Muscle of arm (tissue), 14 donors: ENCODE results near the gene SPSB1. TPM values are rescaled to one million over a fixed set of nuclear protein-coding genes. Genes with fewer than 3 reads are reported as not detected.

Source experiments
- DNase-seq: peaks from one replicate; pipeline ENCODE4 v3.0.0-alpha.2; 2013
- long read RNA-seq, 11 donors: transcript quantifications; one replicate each; lab custom pipeline, GENCODE V29; 2026
- polyA plus RNA-seq, 12 donors: library from polyadenylated mRNA; unstranded; fragments of 120-200 nt; gene quantifications; one replicate each; pipeline ENCODE4 v1.2.1, GENCODE V29; 2013; ENCODE audit not compliant: insufficient read length in 12 of 12

The SPSB1 gene
- polyA plus RNA-seq = 10 to 100 TPM in 3 of 12 donors, 1 to 10 TPM in 8, not detected in 1; 5.4 to 11.4 (median 7.0) TPM
- long read RNA-seq, donor 1, transcript SPSB1-201 (3 exons, 3,120 nt) = major isoform, 5 of 8 reads
- long read RNA-seq, donor 1, partial matches to known transcripts = 0 of 8 reads
- long read RNA-seq, donor 1, other reads (novel, unspliced or antisense) = 0 of 8 reads
- long read RNA-seq, donor 2, partial matches to known transcripts = 0 of 3 reads
- long read RNA-seq, donor 2, other reads (novel, unspliced or antisense) = 0 of 3 reads
- long read RNA-seq, donor 3, partial matches to known transcripts = 0 of 2 reads
- long read RNA-seq, donor 3, other reads (novel, unspliced or antisense) = 0 of 2 reads
- long read RNA-seq, donor 4, partial matches to known transcripts = 0 of 1 reads
- long read RNA-seq, donor 4, other reads (novel, unspliced or antisense) = 0 of 1 reads
- long read RNA-seq, donor 5, partial matches to known transcripts = 0 of 4 reads
- long read RNA-seq, donor 5, other reads (novel, unspliced or antisense) = 0 of 4 reads
- long read RNA-seq, donor 6, partial matches to known transcripts = 0 of 2 reads
- long read RNA-seq, donor 6, other reads (novel, unspliced or antisense) = 0 of 2 reads
- long read RNA-seq, donor 7, partial matches to known transcripts = 0 of 3 reads
- long read RNA-seq, donor 7, other reads (novel, unspliced or antisense) = 0 of 3 reads
- long read RNA-seq, donor 8, partial matches to known transcripts = 0 of 4 reads
- long read RNA-seq, donor 8, other reads (novel, unspliced or antisense) = 0 of 4 reads
- long read RNA-seq, donor 9, partial matches to known transcripts = 0 of 7 reads
- long read RNA-seq, donor 9, other reads (novel, unspliced or antisense) = 0 of 7 reads
- long read RNA-seq, donor 10, partial matches to known transcripts = 0 of 1 reads
- long read RNA-seq, donor 10, other reads (novel, unspliced or antisense) = 0 of 1 reads
- long read RNA-seq, donor 11, partial matches to known transcripts = 0 of 4 reads
- long read RNA-seq, donor 11, other reads (novel, unspliced or antisense) = 0 of 4 reads

DNA sequence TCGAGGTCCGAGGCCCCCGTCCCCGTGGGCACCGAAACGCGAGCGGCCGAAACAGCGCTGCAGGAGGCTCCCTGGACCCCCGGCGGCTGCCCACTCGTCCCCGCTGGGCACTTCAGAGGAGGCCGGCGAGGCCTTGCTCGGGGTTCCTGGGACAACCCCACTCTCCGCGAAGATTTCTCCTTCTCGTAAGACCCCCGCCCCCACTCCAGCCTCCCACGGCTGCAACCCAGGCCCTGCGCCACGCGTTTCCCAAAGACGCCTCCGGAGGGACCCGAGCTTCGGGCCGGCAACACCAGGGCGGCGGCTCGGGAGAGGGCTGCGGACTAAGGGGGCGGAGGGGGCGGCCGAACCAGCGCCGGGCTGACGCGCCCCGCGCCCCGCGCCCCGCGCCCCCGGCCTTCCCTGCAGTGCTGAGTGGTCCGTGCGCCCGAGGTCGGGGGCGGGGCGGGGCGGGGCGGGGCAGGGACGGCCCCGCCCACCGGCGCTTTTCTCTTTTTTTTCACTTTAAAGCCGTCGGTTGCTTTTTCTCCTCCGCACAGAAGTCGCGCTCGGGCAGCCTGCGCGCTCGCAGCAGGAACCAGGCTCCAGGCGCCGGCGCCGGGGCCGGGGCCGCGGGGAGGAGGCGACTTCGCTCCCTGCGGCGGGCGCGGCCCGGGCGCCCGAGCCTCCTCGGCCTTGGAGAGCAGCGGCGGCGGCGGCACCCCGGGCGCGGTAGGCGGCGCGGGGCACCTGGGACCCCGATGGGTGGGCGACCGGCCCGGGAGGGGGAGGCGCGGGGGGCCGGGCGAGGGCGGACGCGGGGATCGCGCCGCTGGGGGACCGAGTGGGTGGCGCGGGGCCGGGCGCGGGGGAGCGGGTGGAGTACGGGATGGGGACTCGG, at the start of gene SPSB1:
Gene SPSB1 (plus strand): TSS at position 534 of the 880 bp plus-strand sequence. CDS start 62,998 bp downstream, outside the sequence.
- DNase-seq = peak; percentile 76

DNA sequence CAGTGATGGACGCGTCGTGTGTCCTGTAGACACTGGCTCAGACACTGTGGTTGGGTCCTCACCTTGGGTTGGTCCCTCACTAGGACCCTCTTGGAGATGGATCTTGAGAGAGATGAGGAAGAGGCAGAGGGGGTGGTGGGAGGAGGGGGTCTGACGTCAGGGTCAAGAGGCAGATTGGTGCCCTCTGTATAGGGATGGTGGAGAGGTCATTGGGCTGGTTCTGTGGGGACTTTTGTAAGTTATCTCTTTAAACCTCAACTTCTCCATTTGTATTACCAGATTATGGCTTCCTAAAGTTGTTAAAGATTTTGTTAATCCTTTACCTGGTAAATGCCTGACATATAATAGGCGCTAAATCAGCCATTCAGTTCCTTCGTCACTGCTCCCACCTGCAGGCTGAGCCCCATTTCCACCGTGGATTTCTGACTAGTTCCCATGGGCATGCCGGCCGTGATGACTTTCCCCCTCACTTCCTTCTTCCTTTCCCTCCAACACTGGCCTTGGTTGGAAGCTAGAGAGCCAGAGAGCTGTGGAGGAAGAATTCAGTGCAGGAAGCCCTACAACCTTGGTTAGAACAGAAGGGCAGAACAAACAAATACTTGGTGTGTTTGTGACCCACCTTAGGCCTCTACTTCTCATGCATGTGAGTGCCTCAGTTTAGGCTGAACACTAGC, 49.5 kb upstream of the SPSB1 start:
- no peak for DNase-seq

DNA sequence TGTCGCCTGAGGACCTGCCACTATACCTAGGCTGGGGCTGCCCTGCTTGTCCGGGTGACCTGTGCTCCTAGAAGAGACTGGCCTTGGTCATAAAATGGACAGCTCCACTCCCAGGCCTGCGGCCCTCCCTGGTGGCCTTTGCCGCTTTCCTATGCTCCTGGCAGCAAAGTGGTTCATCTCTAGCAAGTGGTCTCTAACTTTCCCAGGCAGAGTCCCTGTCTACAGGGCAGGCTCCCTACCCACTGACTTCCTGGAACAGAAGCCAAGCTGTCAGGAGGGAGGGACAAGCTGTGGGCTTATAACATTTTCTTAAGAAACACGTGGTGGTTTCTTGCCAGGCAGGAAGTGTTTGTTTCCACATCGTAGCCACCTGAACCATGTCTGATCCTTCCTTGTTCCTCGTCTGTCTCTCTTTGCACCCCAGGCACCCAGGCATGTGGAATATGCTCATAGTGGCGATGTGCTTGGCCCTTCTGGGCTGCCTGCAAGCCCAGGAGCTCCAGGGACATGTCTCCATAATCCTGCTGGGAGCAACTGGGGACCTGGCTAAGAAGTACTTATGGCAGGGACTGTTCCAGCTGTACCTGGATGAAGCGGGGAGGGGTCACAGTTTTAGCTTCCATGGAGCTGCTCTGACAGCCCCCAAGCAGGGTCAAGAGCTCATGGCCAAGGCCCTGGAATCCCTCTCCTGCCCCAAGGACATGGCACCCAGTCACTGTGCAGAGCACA, 48.0 kb upstream of the SPSB1 start:
- DNase-seq = no peak

DNA sequence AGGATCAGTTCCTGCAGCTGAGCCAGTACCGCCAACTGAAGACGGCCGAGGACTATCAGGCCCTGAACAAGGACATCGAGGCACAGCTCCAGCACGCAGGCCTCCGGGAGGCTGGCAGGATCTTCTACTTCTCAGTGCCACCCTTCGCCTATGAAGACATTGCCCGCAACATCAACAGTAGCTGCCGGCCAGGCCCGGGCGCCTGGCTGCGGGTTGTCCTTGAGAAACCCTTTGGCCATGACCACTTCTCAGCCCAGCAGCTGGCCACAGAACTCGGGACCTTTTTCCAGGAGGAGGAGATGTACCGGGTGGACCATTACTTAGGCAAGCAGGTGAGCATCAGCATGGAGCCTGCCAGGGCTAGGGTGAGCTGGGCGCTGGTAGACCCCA, 47.5 kb upstream of the SPSB1 start:
- no peak for DNase-seq

DNA sequence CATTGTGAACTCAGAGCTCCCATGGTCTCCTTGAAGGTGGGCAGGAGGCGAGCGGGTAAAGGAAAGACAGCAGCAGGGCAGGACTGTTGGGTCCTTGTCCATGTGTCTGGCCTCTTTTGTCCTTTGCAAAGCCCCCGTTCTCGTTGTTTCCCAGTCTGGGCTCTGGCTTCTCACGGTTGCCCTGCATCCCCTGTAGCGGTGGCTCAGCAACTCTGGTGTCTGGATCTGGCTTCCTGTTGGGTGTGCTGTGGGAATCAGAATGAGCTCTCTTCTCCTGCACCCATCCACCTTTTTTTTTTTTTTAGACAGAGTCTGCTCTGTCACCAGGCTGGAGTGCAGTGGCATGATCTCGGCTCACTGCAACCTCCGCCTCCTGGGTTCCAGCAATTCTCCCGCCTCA, 47.0 kb upstream of the SPSB1 start:
- no peak for DNase-seq

DNA sequence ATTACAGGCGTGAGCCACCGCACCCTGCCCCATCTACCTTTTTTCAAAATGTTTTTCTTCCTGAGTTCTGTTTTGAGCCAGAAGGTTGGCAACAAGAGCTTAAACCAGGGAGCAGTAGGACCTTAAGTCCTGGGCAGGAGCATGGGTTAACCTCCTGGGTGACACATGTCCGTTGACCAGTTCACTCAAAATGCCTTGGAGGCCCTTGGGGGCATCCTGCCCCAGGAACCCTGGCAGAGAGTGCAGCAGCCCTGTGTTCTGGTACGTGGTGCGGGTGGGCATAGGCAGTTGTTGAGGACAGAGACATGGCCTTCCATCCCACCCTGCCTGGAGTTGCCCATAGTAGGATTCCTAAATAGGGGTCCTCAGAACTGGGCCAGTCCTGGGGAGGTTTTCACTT, 46.5 kb upstream of the SPSB1 start:
- no peak for DNase-seq

DNA sequence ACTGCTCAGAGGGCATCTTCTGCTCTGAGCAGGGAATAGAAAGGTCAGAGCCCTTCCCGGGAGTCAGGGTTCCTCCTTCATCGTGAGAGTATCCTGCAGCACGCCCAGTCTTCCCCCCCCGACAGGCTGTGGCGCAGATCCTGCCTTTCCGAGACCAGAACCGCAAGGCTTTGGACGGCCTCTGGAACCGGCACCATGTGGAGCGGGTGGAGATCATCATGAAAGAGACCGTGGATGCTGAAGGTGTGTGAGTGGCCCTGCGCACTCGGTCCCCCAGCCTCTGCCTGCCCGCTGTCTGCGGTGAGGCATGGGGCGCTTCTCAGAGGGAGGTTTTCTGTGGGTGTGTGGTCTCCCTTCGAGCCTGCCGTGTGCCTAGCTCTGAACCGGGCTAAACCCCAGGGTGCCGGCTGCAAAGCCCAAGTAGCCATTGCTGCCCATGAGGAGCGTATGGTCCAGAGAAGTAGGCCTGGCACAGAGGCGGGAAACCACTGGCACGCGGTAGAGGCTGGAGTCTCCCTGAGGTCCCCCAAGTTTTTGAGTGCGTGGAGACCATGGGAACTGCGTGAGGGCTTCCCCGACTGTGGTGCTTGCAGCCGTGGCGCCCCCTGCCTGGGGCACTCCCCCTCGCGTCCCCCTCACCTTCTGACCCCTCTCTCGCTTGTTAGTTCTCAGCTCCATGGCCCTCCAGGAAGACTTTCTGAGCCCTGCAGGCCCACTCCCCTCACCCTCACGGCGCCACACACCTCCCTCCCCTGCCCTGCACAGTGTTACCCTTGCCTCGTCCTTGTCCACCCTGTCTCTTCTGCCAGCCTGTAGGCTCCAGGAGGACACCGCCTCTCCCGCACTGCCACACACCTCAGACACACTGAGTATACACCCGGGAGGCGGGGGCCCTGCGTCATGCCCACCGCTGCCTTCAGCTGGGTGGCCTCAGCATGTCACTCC, 45.6 kb upstream of the SPSB1 start:
- no peak for DNase-seq

DNA sequence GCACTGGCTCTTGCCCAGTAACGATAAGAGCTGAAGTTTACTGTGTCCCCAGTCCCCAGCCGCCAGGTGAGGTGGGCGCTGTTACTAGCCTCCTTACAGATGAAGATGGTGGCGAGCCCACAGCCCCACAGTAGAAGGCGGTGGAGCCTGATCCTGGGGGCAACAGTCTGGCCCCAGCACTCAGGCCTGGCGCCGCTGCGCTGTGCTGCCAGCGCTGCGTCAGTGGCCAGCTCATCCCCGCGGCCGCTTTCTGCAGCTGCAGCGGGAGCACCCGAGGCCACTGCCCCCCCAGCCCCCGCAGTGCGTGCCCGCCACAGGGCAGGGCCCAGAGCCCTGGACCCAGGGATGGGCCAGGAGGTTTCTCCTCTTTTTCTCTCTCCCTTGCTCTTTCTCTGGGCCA, 44.8 kb upstream of the SPSB1 start:
- no peak for DNase-seq

DNA sequence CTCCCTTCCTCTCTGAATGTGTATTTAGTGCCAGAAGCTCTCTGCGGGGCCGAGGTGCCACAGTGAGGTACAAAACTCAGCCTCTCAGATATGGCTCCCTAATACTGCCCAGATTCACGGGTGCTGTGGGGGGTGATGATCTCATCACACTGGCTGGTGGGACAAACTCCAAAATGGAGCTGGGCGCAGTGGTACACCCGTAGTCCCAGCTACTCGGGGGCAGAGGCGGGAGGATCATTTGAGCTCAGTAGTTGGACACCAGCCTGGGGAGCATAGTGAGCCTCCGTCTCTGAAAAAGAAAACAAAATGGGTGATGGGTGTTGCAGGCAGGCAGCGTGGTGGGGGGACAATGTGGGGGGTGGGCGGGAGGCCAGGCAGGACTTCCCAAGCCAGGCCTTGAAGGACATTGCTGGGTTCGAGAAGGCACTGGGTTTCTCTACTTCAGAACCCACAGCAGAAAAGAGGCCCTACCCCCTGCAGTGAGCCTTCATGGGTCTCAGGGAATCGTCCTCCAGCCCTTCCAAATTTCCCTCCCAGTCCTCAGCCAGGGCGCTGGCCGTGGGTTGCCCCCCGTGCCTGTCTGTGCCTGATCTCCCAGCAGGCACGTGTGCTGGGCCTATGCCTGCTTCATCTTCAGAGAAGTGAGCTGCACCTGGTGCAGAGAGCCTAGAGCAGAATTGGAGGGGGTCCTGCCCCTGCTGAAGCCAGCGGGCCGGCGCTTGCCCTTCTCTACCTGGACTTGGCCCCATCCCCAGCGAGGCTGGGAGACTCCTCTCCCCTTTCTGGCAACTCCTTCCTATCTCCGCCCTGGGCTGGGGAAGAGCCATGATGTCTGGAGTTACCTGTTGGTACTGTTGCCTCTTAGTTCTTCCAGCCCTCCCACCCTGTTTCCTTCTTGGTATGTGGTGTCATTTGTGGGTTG, 44.1 kb upstream of the SPSB1 start:
- no peak for DNase-seq

DNA sequence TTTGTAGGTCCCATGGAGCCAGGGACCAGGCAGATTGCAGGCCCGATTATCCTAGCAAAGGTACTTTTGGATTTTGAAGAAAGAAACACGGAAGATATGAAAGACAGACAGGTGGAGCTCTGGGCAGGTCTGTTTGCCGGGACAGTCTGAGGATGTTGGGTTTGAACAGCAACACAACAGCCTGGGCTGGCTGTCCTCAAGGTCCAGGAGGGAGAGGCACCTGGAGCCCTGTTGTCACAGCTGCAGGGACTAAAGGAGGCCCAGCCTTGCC, 43.5 kb upstream of the SPSB1 start:
- no peak for DNase-seq

DNA sequence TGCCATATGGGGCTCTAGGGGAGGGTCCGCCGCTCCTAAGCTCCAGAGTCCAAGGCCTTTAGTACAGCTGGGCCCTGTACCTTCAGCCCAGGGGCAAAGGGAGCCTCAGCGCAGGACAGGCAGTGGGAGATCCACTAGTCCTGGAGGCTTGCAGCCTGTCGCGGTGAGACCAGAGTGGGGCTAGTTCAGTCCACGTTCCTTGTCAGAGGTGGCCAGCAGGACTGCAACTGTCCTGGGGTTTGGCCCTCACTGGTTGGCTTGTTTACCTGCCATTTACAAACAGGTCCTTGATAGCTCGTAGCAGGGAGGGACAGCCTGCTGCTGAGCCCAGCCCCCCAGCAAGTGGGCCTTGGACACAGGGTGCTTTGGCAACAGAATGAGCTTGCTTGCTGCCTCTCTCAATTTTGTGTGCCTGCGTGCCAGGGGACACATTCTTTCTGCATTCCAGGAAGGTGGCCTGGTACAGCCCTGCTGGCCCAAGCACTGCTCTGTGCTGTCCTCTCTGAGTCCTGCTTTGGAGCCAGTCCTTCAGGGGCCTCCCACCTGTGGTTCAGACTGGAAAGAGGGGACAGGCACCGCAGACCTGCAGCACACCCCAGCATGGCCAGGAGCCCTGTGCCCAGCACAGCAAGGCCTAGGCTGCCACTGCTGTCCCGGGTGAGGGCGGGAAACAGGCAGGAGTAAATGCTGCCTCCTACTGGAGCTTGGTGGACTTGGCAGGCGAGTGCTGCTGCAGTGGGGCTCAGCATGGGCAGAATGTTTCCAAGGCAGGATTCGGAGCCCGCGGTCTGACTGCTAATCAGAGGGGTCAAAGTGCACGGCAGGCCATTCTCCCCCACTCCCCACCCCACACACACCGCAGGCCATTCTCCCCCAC, 42.9 kb upstream of the SPSB1 start:
- DNase-seq = no peak

DNA sequence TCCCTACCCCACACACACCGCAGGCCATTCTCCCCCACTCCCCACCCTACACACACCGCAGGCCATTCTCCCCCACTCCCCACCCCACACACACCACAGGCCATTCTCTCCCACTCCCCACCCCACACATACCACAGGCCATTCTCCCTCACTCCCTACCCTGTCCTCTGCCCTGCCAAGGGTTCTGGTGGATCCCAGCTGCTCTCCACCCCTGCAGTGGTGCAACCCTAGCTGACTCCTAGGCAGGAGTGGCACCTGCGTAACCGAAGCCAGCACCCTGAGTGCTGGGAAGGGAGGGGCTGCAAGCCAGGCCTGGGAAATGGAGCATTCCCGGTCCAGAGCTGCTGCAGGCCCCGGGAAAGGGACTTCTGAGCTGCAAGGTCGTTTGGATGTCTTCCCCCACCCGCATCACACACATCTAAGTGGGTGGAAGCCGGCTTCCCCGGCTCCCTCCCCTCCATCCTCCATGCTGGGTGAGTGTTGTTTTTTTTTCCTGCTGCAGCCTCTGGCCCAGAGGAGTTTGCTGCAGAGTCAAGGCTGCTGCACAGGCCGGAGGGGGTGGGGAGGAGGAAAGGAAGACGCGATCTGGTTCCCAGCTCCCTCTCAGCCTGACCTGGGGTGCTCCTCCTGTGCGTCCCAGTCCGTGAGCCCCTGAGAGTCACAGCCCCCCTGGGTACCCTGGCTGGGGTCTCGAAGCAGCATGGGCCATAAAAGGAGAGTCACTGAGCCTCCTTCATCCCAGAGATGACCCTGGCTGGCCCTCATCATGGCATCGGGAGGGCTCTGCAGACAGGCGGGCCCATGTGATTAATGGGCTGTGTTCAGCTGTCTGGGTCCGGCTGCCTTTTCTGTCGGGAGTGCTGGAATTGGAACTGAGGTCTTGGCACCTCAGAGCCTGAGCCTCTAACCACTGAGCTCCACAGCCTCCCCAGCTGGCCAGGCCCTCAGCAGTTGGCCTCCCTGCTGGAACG, 42.0 kb upstream of the SPSB1 start:
- DNase-seq = no peak

DNA sequence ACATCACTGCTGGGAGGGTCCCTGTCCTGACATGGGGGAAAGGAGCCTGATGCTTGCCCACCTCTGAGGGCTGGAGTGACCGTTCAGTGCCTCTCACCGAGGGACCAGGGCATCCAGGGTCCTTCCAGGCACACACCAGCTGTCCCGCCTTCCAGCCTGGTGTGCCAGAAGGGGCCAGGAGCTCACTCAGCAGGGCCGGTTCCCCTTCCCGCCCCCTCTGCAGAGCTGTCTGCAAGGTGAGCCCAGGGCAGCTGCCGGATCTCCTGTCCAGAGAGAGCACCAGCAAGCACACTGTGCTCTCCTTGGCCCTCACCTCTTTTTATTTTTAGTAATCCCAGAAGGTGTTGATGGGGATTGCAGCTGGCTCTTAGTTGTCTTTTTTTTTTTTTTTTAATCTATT, 41.2 kb upstream of the SPSB1 start:
- DNase-seq = no peak

DNA sequence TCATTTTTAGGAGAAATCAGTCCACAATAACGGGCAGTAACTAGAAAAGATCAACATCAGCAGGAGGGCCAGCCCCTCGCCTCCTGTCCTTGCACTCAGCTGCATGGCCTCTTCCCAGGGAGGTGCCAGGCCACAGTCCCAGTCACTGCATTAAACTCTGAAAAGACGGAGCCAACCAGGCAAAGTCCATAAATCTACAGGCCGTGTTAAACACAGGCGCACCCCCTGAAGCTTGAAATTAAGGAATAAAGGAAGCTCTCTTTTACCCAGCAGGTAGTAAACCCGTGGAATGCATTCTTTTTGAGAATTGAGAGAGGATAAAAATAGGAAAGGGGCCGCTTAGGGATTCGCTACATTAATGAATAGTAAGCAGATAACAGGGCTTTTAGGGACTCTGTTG, 39.7 kb upstream of the SPSB1 start:
- DNase-seq = no peak

DNA sequence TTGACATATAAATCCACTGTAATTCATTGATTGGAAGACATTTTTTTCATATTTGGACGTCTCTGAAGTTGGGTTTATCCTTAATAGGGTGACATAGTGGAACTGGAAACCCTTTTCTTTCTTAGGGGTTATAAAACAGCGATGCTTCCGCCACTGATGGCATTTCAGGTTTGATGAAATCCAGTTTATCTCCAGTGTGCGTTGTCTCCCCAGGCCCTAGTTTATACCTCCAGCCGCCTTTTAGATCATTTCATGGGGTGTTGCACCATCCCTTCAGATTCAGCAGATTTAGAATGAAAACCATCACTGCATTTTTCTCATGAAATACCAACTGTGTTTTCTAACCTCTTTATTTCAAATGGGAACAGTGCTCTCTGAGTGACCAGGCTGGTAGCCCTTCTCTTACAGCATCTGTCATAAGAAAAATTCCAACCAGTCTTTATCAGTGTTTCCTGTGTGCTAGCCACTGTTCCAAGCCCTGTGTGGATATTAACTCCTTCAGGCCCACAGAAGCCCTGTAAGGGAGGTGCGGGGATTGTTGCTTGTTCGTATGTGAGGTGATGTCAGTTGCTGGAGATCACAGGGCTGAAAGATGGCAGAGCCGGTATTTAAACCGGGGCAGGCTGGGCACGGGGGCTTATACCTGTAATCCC, 39.1 kb upstream of the SPSB1 start:
- DNase-seq = no peak
